ENCODE measurements around the gene LARGE2.

Gene LARGE2

GRCh38 chr11:45918962-45919675, 3.3 kb upstream of the LARGE2 start:
- ATAC-seq = no peak
- no peak for TF ChIP-seq ARNTL (CRISPR knock-in tag; IDR thresholded peaks at IDR 0.05; ENCODE audit: borderline replicate concordance, low read depth)
- TF ChIP-seq RARB (CRISPR knock-in tag; IDR thresholded peaks at IDR 0.05) = no peak

GRCh38 chr11:45919806-45920530, 2.5 kb upstream of the LARGE2 start:
- no peak for TF ChIP-seq GLIS3 (CRISPR knock-in tag; IDR thresholded peaks at IDR 0.05)
- no peak for TF ChIP-seq ZNF70 (CRISPR knock-in tag; IDR thresholded peaks at IDR 0.05)
- no peak for TF ChIP-seq PPARA (CRISPR knock-in tag; IDR thresholded peaks at IDR 0.05; ENCODE audit: borderline replicate concordance)
- no peak for TF ChIP-seq ARNTL (CRISPR knock-in tag; IDR thresholded peaks at IDR 0.05; ENCODE audit: borderline replicate concordance, low read depth)
- TF ChIP-seq ESRRG (CRISPR knock-in tag; IDR thresholded peaks at IDR 0.05) = no peak
- TF ChIP-seq ZC3H10 (CRISPR knock-in tag; IDR thresholded peaks at IDR 0.05) = no peak
- TF ChIP-seq ISL1 (CRISPR knock-in tag; IDR thresholded peaks at IDR 0.05) = no peak
- TF ChIP-seq TOX (CRISPR knock-in tag; IDR thresholded peaks at IDR 0.05; ENCODE audit: borderline replicate concordance) = no peak
- ATAC-seq = no peak

- no peak for TF ChIP-seq ZNF565 (CRISPR knock-in tag; conservative IDR thresholded peaks at IDR 0.05; ENCODE audit: low read depth)
- no peak for TF ChIP-seq ISL1 (CRISPR knock-in tag; IDR thresholded peaks at IDR 0.05)
- no peak for TF ChIP-seq TSHZ2 (CRISPR knock-in tag; IDR thresholded peaks at IDR 0.05)
- TF ChIP-seq ESRRG (CRISPR knock-in tag; IDR thresholded peaks at IDR 0.05) = no peak
- no peak for TF ChIP-seq GLIS3 (CRISPR knock-in tag; IDR thresholded peaks at IDR 0.05)
- TF ChIP-seq CSRNP3 (CRISPR knock-in tag; IDR thresholded peaks at IDR 0.05) = no peak
- no peak for TF ChIP-seq OSR1 (CRISPR knock-in tag; IDR thresholded peaks at IDR 0.05)
- no peak for TF ChIP-seq ZNF70 (CRISPR knock-in tag; IDR thresholded peaks at IDR 0.05)
- TF ChIP-seq BACH2 (CRISPR knock-in tag; IDR thresholded peaks at IDR 0.05; ENCODE audit: borderline replicate concordance) = no peak
- TF ChIP-seq ZNF8 (CRISPR knock-in tag; IDR thresholded peaks at IDR 0.05) = no peak
- no peak for TF ChIP-seq TCF4 (CRISPR knock-in tag; IDR thresholded peaks at IDR 0.05; ENCODE audit: borderline replicate concordance)
- no peak for TF ChIP-seq ZFP3 (CRISPR knock-in tag; IDR thresholded peaks at IDR 0.05)
- no peak for TF ChIP-seq CREB5 (CRISPR knock-in tag; IDR thresholded peaks at IDR 0.05; ENCODE audit: low read depth)
- no peak for TF ChIP-seq ARNTL (CRISPR knock-in tag; IDR thresholded peaks at IDR 0.05; ENCODE audit: borderline replicate concordance, low read depth)
- TF ChIP-seq ZFP30 (CRISPR knock-in tag; IDR thresholded peaks at IDR 0.05) = no peak
- TF ChIP-seq PATZ1 (CRISPR knock-in tag; IDR thresholded peaks at IDR 0.05; ENCODE audit: borderline replicate concordance) = no peak
- no peak for ATAC-seq
Observed at GRCh38 chr11:45920531-45921477, 1.7 kb upstream of the LARGE2 start.

Measured in SK-N-SH treated with all-trans-retinoic acid at 6 μM for 48 hours (cell line).